Ovary (tissue), 10 donors: Measurements from ENCODE around the gene DYNC2LI1. TPM values are rescaled to one million over a fixed set of nuclear protein-coding genes. Genes with fewer than 3 reads are reported as not detected.
A peak's percentile ranks its signal among the peaks of the same experiment; 100 is the strongest.
"Not testable (repeated sequence)": the region's sequence is repeated elsewhere in the genome, so short reads cannot be mapped to it uniquely, and the experiment has no call there.

ENCODE experiments used
- DNase-seq, 5 donors: peaks; one replicate each; pipeline ENCODE4 v3.0.0-alpha.2; 2019 to 2020
- H3K27ac ChIP-seq, 2 donors: fragments of 200-600 bp; one replicate each; pipeline versions ENCODE4 v1.5.1 to v1.8.0; 2019 to 2022
- H3K27me3 ChIP-seq: fragments of 200-600 bp; one replicate; pipeline ENCODE4 v1.8.0; 2022
- H3K36me3 ChIP-seq: fragments of 200-600 bp; sonication (generic); one replicate; pipeline ENCODE4 v1.5.1; 2019
- H3K4me1 ChIP-seq: one replicate; pipeline ENCODE4 v1.8.1; 2013; ENCODE audit warnings: mild to moderate bottlenecking, moderate library complexity; ENCODE audit not compliant: insufficient read depth
- H3K4me3 ChIP-seq: fragments of 200-600 bp; sonication (generic); one replicate; pipeline ENCODE4 v1.5.1; 2017
- H3K9me3 ChIP-seq, 2 donors: fragments of 200-600 bp in 1 of 2; sonication (generic) in 1 of 2; one replicate each; pipeline versions ENCODE4 v1.5.1 to v1.8.1; 2013 to 2019; ENCODE audit warnings: mild to moderate bottlenecking in 1 of 2, moderate library complexity in 1 of 2
- EP300 ChIP-seq: sonication (generic); formaldehyde crosslinking; IDR thresholded peaks from one replicate; pipeline ENCODE4 v1.6.1; 2017; ENCODE audit warnings: antibody characterized with exemption
- POLR2A ChIP-seq: fragments of 450-650 bp; IDR thresholded peaks from one replicate; pipeline ENCODE4 v1.6.1; 2017; ENCODE audit warnings: antibody characterized with exemption, mild to moderate bottlenecking, moderate library complexity
- WGBS, 3 donors: extraction: QIAGEN DNeasy Blood & Tissue Kit in 1 of 3; methylation state at CpG; one replicate each; pipeline versions ENCODE4 v1.1.5 to v1.1.7; 2013 to 2017; 5-methylcytosine and 5-hydroxymethylcytosine counted together
- intact Hi-C, 4 donors: fragments of 100-400 bp; cut with DNase I; formaldehyde crosslinking; loops; one replicate each; pipeline versions ENCODE4 v1.11.0 to v1.15.1; 2022 to 2023
- long read RNA-seq, 3 donors: library from polyadenylated mRNA in 2 of 3; unstranded in 2 of 3; transcript quantifications; one replicate each; pipeline ENCODE4 v2.0.0 and lab custom pipeline, GENCODE V29; 2021 to 2026
- polyA plus RNA-seq, 2 donors: library from polyadenylated mRNA; stranded (reverse); fragments of 200-250 nt in 1 of 2; fragments of 350-450 nt in 1 of 2; fragmentation: Illumina TruSeq in 1 of 2; extraction: RNeasy Lipid Tissue Mini Kit (QIAGEN cat#74804) in 1 of 2; gene quantifications; one replicate each; pipeline ENCODE4 v1.2.3, GENCODE V29; 2013 to 2014
- total RNA-seq, 7 donors: library from RNA; depleted of rRNA in 2 of 7; stranded (reverse); fragments of >200 nt in 2 of 7; fragmentation: NEBNext Ultra II Directional in 3 of 7; extraction: Animal tissue kit (Norgen Biotek cat#: 25700) in 3 of 7; gene quantifications; one replicate each; pipeline versions ENCODE4 v1.1.0 to v1.2.4, GENCODE V29; 2016 to 2023
- TF ChIP-seq, protein P1 (sequence below), 3 donors: fragments of 450-650 bp in 2 of 3; fragments of 200-600 bp in 1 of 3; IDR thresholded peaks; one replicate each; pipeline versions ENCODE4 v1.5.1 to v1.8.0; 2016 to 2022; ENCODE audit warnings: antibody characterized with exemption in 3 of 3, mild to moderate bottlenecking in 1 of 3
- donor health status: DM: no; HTN: no; CAD: no; lungs with moderate emphysema.
- donor health status: DM: no; HTN: no; CAD: no.
- donor health status: Bipolar disorder and iron deficiency.
- donor health status: DM: yes; HTN: yes; CAD: no.
- donor health status: DM: no; HTN: no; CAD: no.
- donor health status: DM: yes; HTN: yes; CAD: no.

The DYNC2LI1 gene
- total RNA-seq (10 to 100 TPM; 18.1 to 54.3 (median 31.6) TPM), polyA plus RNA-seq (10 to 100 TPM; 30.5 to 33.7 TPM)
- long read RNA-seq, donor 1, transcript DYNC2LI1-201 (13 exons, 1,399 nt): major isoform, 20 of 57 reads
- long read RNA-seq, donor 1, transcript DYNC2LI1-210 (13 exons, 1,346 nt): minor isoform, 16 of 57 reads
- long read RNA-seq, donor 1, partial matches to known transcripts: 11 of 57 reads
- long read RNA-seq, donor 1, other reads (novel, unspliced or antisense): 8 of 57 reads
- long read RNA-seq, donor 2, transcript DYNC2LI1-201 (13 exons, 1,399 nt): major isoform, 7 of 16 reads
- long read RNA-seq, donor 2, transcript DYNC2LI1-210 (13 exons, 1,346 nt): minor isoform, 6 of 16 reads
- long read RNA-seq, donor 2, partial matches to known transcripts: 0 of 16 reads
- long read RNA-seq, donor 2, other reads (novel, unspliced or antisense): 0 of 16 reads
- long read RNA-seq, donor 3, partial matches to known transcripts: 4 of 14 reads
- long read RNA-seq, donor 3, other reads (novel, unspliced or antisense): 5 of 14 reads

DNA sequence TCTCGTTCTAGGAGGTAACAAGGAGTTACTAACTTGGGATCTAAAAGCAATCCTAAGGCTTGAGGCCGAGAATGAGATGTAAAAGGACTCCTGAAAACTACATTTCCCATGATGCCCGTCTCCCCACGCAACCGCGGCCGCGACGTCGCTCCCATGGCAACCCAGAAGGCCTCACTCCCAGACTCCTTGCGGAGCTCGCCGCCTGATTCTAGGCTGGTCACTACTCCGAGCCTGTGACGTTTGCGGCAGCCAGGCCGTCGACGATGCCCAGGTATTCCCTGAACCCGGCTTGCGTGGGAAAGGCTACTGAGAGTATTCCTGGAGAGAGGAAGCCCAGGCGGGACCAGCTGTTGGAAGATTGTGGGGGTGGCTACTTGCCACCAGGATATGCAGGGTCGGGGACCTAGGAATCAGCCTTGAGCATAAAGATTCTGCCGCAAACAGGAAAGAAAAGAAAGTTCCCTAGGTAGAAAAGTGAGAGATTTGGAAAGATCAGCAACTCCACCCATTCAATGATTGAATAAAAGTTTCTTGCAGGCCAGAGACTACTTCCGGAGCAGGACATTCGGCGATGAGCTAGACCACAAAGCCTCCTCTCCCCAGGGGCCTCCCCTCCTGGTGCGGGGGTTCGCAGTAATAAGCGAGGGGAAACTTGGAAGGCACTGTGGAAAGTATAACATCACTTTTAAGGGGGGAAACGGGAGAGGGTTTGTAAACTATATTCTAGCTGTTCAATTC is at the start of gene DYNC2LI1:
TSS of gene DYNC2LI1 (plus strand) at position 164 of the 738 bp plus-strand sequence. CDS start at position 264, 100 bp downstream.
- Histone ChIP-seq H3K4me1 (peaks cover 2% of the 10 kb centered on the region), H3K4me3 (peak within 1 kb of the TSS; percentile 60), H3K36me3 (no peaks in the 10 kb centered on the region), H3K9me3 (no peaks in the 10 kb centered on the region), H3K27ac (peak within 1 kb of the TSS in 1 of 2 donors; percentile 90), H3K27me3 (no peaks in the 10 kb centered on the region)
- TF ChIP-seq, protein P1, sequence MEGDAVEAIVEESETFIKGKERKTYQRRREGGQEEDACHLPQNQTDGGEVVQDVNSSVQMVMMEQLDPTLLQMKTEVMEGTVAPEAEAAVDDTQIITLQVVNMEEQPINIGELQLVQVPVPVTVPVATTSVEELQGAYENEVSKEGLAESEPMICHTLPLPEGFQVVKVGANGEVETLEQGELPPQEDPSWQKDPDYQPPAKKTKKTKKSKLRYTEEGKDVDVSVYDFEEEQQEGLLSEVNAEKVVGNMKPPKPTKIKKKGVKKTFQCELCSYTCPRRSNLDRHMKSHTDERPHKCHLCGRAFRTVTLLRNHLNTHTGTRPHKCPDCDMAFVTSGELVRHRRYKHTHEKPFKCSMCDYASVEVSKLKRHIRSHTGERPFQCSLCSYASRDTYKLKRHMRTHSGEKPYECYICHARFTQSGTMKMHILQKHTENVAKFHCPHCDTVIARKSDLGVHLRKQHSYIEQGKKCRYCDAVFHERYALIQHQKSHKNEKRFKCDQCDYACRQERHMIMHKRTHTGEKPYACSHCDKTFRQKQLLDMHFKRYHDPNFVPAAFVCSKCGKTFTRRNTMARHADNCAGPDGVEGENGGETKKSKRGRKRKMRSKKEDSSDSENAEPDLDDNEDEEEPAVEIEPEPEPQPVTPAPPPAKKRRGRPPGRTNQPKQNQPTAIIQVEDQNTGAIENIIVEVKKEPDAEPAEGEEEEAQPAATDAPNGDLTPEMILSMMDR (IDR thresholded peaks at IDR 0.05): no peak
- peak; percentile 72 for TF ChIP-seq POLR2A
- TF ChIP-seq EP300: no peak
- WGBS, 3 donors: 0 to 1% (median 0%) methylated on average over 31 of the region's 31 CpGs
- DNase-seq: peak; percentile 78 to 91 (median 91)
- intact Hi-C loops: no loop called here

DNA sequence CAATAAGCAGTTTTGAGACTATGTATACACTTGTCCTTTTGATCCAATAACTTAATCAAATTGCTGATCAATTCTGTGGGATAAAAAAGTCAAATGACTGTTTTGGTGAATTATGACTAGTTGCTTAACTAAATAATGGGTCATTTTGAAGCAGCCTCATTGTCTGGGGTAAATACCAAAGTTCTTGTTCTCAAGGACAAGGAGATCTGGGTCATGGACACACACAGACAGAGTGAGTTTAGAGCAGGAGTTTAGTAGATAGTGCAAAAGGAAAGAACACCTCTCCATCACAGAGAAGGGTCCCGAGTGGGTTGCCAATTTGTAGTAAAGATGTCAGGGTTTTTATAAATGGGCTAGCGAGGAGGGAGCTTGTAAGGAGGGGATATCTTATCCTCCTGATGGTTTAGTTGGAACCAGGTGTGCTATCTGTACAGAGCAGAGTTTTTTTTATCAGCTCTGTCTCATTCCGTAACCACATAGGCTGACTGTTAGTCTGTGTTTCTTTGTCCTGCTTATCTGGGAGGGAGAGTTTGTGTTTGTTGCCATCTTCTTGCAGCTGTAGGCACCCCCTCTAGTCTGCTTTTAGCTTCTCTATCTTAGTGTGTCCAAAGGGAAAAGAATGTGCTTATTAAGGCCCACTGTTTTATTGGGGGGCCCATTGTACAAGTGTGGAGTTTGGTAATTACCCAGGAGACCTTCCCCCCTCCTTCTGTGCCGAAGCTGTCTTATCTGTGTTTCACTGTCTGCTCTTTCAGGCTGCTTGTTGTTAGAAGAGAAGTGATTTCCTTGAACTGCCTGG is 48.9 kb upstream of the DYNC2LI1 start:
- Histone ChIP-seq H3K36me3 (no peaks in the 10 kb centered on the region), H3K27ac (peak overlapping the region; percentile 57 to 78), H3K4me3 (no peak overlapping the region), H3K4me1 (peaks cover 3% of the 10 kb centered on the region), H3K27me3 (no peaks in the 10 kb centered on the region), H3K9me3 (no peaks in the 10 kb centered on the region)
- TF ChIP-seq EP300 (no peak), POLR2A (no peak)
- TF ChIP-seq, protein P1 (IDR thresholded peaks at IDR 0.05): no peak
- peak in 1 of 5 donors; percentile 18 for DNase-seq
- intact Hi-C loops: loop anchor here in 1 of 4 donors (1.0 kb wide), 1 partner anchor 24 kb away; no protein-coding TSS in a partner anchor
- WGBS, 3 donors: 8 to 24% (median 13%) methylated on average over 4 of the region's 4 CpGs

DNA sequence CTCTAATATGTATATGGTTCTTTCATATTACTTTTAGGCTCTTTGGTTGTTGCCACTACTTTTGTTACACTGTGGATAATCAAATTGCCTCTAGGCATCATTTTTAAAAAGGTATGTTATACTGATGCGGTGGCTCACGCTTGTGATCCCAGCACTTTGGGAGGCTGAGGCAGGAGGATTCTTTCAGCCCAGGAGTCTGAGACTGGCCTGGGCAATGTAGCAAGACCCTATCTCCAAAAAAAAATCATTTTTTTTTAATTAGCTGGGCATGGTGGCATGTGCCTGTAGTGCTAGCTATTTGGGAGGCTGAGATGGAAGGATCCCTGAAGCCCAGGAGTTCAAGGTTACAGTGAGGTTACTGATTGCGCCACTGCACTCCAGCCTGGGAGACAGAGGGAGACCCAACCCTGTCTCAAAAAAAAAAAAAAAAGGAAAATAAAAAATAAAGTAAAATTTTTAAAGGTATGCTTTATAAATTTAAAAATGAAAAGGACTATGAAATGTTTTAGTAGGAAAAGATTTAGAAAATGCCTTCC is 48.1 kb upstream of the DYNC2LI1 start:
- no peak for DNase-seq
- Histone ChIP-seq H3K27ac (peak overlapping the region; percentile 57 to 78), H3K27me3 (no peaks in the 10 kb centered on the region), H3K4me1 (peaks cover 3% of the 10 kb centered on the region), H3K36me3 (no peaks in the 10 kb centered on the region), H3K9me3 (no peaks in the 10 kb centered on the region), H3K4me3 (no peak overlapping the region)
- intact Hi-C loops: loop anchor here in 1 of 4 donors (1.0 kb wide), 1 partner anchor 24 kb away; no protein-coding TSS in a partner anchor
- TF ChIP-seq EP300: no peak
- TF ChIP-seq POLR2A: no peak
- TF ChIP-seq, protein P1 (IDR thresholded peaks at IDR 0.05): no peak
- WGBS, 3 donors: 86 to 92% (median 86%) methylated on average over 3 of the region's 3 CpGs

DNA sequence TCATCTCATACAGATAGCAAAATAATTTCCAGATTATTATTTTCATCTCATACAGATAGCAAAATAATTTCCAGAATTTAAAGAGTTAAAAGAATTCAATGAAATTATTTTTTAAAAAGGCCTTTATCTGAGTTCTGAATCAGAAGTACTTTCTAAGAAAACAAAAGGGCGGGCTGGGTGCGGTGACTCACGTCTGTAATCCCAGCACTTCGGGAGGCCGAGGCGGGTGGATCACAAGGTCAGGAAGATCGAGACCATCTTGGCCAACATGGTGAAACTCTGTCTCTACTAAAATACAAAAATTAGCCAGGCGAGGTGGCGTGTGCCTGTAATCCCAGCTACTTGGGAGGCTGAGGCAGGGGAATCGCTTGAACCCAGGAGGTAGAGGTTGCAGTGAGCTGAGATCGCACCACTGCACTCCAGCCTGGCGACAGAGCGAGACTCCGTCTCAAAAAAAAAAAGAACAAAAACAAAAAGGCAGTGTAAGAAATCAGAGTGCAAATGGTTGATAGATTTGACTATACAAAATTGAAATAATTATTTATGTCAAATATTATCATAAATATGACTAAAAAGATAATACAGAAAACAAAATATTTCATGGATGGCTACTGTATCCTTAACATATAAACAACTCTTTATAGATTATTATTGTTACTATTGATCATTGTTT is 46.7 kb upstream of the DYNC2LI1 start:
- peak in 1 of 5 donors; percentile 45 for DNase-seq
- 74 to 77% (median 75%) methylated on average over 14 of the region's 14 CpGs for WGBS, 3 donors

More for the DNA sequence above, 46.7 kb upstream of the DYNC2LI1 start:
- H3K27me3 ChIP-seq, H3K27ac ChIP-seq, H3K4me1 ChIP-seq, H3K36me3 ChIP-seq, intact Hi-C loops, H3K4me3 ChIP-seq, H3K9me3 ChIP-seq: not testable (repeated sequence)
